Thymus (tissue), 11 donors: ENCODE data around the gene RAB11B. TPM values are rescaled to one million over a fixed set of nuclear protein-coding genes. Genes with fewer than 3 reads are reported as not detected.
"Not testable (repeated sequence)": the region's sequence is repeated elsewhere in the genome, so short reads cannot be mapped to it uniquely, and the experiment has no call there.

ENCODE experiments used
- DNase-seq, 9 donors: peaks; one replicate each; pipeline ENCODE4 v3.0.0-alpha.2; 2013; ENCODE audit warnings: low spot score in 9 of 9, low read depth in 6 of 9, missing footprints in 1 of 9
- H3K27ac ChIP-seq, 2 donors: one replicate each; pipeline ENCODE4 v1.5.1; 2013; ENCODE audit warnings: control low read depth in 1 of 2, low read depth in 1 of 2, low read length in 1 of 2, mild to moderate bottlenecking in 1 of 2, moderate library complexity in 1 of 2
- H3K27me3 ChIP-seq, 2 donors: one replicate each; pipeline ENCODE4 v1.5.1; 2013; ENCODE audit warnings: low read length in 1 of 2; ENCODE audit not compliant: control insufficient read depth in 2 of 2, insufficient read depth in 1 of 2
- H3K36me3 ChIP-seq, 2 donors: one replicate each; pipeline ENCODE4 v1.5.1; 2013; ENCODE audit warnings: low read length in 1 of 2, mild to moderate bottlenecking in 1 of 2, moderate library complexity in 1 of 2; ENCODE audit not compliant: control insufficient read depth in 2 of 2, insufficient read depth in 2 of 2
- H3K4me1 ChIP-seq, 2 donors: one replicate each; pipeline ENCODE4 v1.5.1; 2013; ENCODE audit warnings: low read length in 2 of 2; ENCODE audit not compliant: control insufficient read depth in 2 of 2, insufficient read depth in 2 of 2
- H3K4me3 ChIP-seq, 2 donors: one replicate each; pipeline ENCODE4 v1.5.1; 2013; ENCODE audit warnings: low read length in 2 of 2, control low read depth in 1 of 2, mild to moderate bottlenecking in 1 of 2
- H3K9me3 ChIP-seq, 2 donors: one replicate each; pipeline ENCODE4 v1.5.1; 2013; ENCODE audit warnings: low read length in 1 of 2, mild to moderate bottlenecking in 1 of 2; ENCODE audit not compliant: control insufficient read depth in 2 of 2, insufficient read depth in 1 of 2
- WGBS: extraction: QIAGEN DNeasy Blood & Tissue Kit; methylation state at CpG from one replicate; pipeline ENCODE4 v1.1.7; 2013; 5-methylcytosine and 5-hydroxymethylcytosine counted together
- polyA plus RNA-seq: library from polyadenylated mRNA; stranded (reverse); fragments of 200-250 nt; gene quantifications from one replicate; pipeline ENCODE4 v1.2.3, GENCODE V29; 2013
- total RNA-seq: library from RNA; stranded (reverse); fragments of 120-200 nt; gene quantifications from one replicate; pipeline ENCODE4 v1.2.4, GENCODE V29; 2013
- donor health status: healthy.

Gene RAB11B
- total and polyA plus RNA-seq, 2 donors: 5.6 to 81.9 TPM

DNA sequence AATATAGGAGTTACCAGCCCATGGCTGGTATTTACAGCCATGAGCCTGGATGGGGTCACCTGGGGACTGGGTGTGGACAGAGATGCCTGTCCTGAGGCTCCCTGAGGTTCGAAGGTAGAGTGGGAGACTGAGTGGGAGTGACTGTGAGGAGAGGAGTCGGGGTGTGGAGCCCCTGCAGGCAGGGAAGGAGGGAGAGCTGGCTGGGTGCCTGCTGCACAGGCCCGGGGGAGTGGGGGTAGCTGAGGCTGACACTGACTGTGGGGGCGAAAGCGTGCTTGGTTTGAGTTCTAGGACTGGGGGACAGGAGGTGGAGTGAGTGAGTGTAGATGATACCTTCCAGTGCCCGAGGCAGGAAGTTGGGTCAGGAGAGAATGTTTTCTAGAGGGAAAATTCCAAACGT is 7.1 kb downstream of the RAB11B start:
- Histone ChIP-seq H3K27me3 (no peaks in the 10 kb centered on the region), H3K27ac (no peak overlapping the region), H3K4me1 (peaks cover 2 to 8% of the 10 kb centered on the region in 2 donors), H3K36me3 (peaks cover 20 to 38% of the 10 kb centered on the region in 2 donors), H3K4me3 (no peak overlapping the region), H3K9me3 (no peaks in the 10 kb centered on the region)
- WGBS: 92% methylated on average over 7 of the region's 7 CpGs
- DNase-seq: no peak

DNA sequence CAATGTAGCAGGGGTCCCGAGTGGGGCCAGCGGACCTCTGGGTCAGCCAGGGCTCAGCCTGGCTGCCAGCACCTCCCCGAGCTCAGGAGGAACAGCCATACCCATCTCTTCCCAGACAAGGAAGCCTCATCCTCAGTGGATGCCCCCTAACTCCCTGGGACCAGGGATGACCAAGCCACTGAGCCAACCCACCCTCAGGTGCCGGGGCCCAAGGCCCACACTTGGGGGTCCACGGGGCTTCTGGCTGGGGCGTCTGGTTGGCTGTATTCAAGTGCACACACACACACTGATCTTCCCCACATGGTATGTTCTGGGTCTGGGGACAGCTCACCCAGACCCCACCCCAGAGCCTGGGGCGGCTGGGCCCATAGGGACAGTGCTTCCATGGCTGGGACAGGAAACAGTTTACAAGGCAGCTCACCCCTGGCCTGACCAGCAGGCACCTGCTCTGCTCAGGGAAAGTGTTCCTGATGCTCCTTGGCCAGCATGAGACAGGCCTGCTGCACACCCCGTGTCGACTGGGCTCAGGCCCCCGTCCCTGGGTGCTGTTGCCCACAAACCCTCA is 7.7 kb downstream of the RAB11B start:
- Histone ChIP-seq H3K4me3 (no peak overlapping the region), H3K4me1 (peaks cover 0 to 8% of the 10 kb centered on the region in 2 donors), H3K36me3 (peaks cover 25 to 42% of the 10 kb centered on the region in 2 donors), H3K27ac (no peak overlapping the region), H3K9me3 (no peaks in the 10 kb centered on the region), H3K27me3 (no peaks in the 10 kb centered on the region)
- no peak for DNase-seq
- 95% methylated on average over 10 of the region's 10 CpGs for WGBS

DNA sequence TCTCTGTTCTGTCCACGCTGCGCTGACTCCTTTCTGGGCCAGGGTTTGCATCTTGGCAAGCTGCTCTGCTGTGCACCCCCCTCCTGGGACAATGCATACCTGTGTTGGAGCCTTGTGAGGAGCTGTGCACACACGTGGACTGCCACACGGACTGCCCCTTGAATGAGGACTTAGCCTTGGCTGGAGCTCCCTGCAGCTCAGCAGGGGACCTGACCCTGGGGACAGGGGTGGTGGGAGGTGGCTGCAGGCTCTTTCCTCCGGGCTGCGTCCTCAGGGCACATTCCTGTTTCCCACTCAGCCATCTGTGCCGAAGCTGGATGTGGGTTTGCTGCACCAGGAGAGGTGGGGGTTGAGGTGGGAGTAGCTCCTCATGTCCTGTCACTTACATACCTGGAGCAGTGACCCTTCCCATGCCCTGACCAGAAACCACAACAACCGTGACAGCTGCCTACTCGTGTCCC is 8.2 kb downstream of the RAB11B start:
- Histone ChIP-seq H3K27me3 (no peaks in the 10 kb centered on the region), H3K9me3 (no peaks in the 10 kb centered on the region), H3K36me3 (peaks cover 30 to 47% of the 10 kb centered on the region in 2 donors), H3K27ac (no peak overlapping the region), H3K4me1 (peaks cover 0 to 8% of the 10 kb centered on the region in 2 donors), H3K4me3 (no peak overlapping the region)
- WGBS: 94% methylated on average over 9 of the region's 9 CpGs
- DNase-seq: no peak

DNA sequence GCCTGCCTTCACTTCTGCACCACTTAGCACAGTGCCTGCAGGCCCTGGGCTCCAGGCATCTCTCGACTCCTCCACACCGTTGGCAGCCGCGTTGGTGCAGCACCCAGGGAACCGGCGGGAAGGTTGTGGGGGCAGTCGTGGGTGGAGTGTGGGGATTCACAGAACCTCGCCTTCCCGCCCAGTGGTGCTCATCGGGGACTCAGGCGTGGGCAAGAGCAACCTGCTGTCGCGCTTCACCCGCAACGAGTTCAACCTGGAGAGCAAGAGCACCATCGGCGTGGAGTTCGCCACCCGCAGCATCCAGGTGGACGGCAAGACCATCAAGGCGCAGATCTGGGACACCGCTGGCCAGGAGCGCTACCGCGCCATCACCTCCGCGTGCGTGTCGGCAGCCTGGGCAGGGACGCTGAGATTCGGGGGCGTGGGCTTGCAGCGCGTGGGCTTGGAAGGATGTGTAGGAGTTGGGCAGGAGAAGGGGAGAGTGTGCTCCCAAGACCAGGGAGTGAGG is 9.6 kb downstream of the RAB11B start:
- Histone ChIP-seq H3K4me3 (no peak overlapping the region), H3K27ac (no peak overlapping the region), H3K36me3 (peaks cover 41 to 56% of the 10 kb centered on the region in 2 donors), H3K4me1 (peaks cover 0 to 8% of the 10 kb centered on the region in 2 donors), H3K27me3 (no peaks in the 10 kb centered on the region), H3K9me3 (no peaks in the 10 kb centered on the region)
- DNase-seq: no peak
- WGBS: 97% methylated on average over 34 of the region's 34 CpGs

DNA sequence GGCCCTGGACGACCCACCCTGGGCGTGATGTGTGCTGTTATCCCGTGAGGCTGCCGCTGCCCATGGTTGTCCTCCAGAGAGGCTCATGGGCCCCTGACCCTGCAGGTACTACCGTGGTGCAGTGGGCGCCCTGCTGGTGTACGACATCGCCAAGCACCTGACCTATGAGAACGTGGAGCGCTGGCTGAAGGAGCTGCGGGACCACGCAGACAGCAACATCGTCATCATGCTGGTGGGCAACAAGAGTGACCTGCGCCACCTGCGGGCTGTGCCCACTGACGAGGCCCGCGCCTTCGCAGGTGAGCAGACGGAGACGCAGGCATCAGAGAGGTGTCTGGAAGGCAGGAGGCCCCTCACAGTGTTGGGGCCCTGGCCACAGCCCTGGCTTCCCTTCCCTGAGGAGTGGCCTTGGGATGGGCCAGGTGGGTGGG is 11.8 kb downstream of the RAB11B start:
- Histone ChIP-seq H3K4me3 (no peak overlapping the region), H3K27ac (no peak overlapping the region), H3K27me3 (no peaks in the 10 kb centered on the region), H3K9me3 (no peaks in the 10 kb centered on the region), H3K36me3 (peaks cover 51 to 70% of the 10 kb centered on the region in 2 donors), H3K4me1 (peaks cover 0 to 3% of the 10 kb centered on the region in 2 donors)
- over 99% methylated on average over 21 of the region's 21 CpGs for WGBS
- DNase-seq: no peak

DNA sequence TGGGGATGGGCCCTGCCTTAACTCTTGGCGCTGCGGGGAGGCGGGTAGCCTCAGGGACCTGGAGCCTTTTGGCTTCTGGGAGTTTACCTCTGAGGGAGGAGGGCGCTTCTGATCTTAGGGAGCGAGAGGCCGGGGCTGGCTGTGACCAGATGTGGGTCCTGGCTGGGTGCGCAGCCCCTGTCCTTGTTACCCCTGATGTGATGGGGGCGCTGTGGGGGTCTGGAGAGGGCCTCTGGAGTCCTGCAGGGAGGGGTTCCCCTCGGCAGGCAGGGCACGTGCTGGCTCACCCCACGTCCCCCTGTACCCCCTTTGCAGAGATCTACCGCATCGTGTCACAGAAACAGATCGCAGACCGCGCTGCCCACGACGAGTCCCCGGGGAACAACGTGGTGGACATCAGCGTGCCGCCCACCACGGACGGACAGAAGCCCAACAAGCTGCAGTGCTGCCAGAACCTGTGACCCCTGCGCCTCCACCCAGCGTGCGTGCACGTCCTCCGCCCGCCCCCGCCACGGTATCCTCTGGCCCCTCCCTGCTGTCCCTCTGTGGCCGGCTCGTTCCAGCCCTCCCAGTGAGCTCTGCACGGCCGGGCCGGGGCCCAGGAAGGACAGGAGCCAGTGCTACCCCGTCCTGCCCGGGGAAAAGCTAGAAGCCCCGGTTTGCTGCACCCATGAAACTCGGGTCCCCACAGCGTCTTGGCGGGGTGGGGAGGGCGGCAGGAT is 13.1 kb downstream of the RAB11B start:
- 96% methylated on average over 44 of the region's 44 CpGs for WGBS
- Histone ChIP-seq H3K4me3 (no peak overlapping the region), H3K4me1 (no peaks in the 10 kb centered on the region), H3K36me3 (peaks cover 51 to 63% of the 10 kb centered on the region in 2 donors), H3K27ac (no peak overlapping the region), H3K9me3 (no peaks in the 10 kb centered on the region), H3K27me3 (no peaks in the 10 kb centered on the region)
- DNase-seq: no peak

DNA sequence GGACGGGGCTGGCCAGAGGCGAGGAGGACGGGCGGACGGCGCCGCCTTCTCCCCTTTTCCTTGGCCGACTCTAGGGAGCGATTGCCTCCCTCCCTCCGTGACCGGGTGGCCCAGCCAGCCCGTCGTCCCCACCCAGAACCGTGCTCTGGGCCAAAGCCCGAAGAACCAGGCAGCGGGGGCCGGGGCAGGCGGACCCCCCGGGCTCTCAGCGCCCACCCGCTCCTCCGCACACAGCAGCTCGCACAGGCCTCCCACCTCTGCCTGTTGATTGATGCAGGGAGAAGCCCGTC is 13.6 kb downstream of the RAB11B start:
- DNase-seq: no peak
- Histone ChIP-seq H3K36me3 (peaks cover 51 to 59% of the 10 kb centered on the region in 2 donors), H3K27ac (no peak overlapping the region), H3K4me1 (no peaks in the 10 kb centered on the region), H3K4me3 (no peak overlapping the region), H3K9me3 (no peaks in the 10 kb centered on the region), H3K27me3 (no peaks in the 10 kb centered on the region)
- 95% methylated on average over 24 of the region's 24 CpGs for WGBS

DNA sequence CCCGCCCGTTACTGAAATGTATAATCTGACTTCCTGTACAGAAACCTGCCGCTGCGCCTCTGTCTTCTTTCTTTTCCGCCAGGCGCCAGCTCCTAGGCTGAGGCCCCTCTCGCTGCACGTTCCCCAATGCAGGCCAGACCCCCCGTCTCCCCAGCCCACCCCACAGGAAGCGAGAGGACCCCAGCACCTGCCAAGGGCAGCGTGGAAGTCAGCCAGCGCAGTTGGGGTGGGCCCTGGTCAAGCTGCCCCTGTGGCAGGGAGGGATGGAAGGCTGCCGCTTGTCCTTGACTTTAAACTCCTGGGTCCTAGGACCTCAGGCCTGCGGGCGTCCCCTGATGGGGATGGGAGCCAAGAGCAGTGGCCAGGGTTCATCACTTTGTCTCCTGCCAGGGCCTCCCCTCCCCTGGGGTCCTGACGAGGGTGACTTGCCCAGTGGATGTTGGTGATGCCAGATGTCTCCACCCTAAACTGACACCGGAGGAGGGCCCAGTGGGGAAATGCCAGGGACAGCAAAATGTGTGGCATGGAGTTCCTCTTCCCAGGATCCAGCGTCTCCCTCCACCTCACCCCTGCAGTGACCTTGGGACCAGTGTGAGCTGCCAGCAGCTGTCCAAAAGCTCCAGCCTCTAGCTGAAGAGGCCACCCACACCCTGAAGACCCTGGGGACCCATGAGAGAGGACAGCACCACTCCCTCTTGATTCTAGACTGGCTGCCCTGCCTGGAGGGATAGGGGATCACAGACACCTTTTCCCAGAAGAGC is 14.4 kb downstream of the RAB11B start:
- H3K4me3 ChIP-seq: no peak overlapping the region
- WGBS: 97% methylated on average over 18 of the region's 18 CpGs
- H3K9me3 ChIP-seq: no peaks in the 10 kb centered on the region
- H3K36me3 ChIP-seq: peaks cover 47 to 55% of the 10 kb centered on the region in 2 donors
- no peaks in the 10 kb centered on the region for H3K27me3 ChIP-seq
- H3K4me1 ChIP-seq: no peaks in the 10 kb centered on the region
- no peak for DNase-seq
- H3K27ac ChIP-seq: no peak overlapping the region

DNA sequence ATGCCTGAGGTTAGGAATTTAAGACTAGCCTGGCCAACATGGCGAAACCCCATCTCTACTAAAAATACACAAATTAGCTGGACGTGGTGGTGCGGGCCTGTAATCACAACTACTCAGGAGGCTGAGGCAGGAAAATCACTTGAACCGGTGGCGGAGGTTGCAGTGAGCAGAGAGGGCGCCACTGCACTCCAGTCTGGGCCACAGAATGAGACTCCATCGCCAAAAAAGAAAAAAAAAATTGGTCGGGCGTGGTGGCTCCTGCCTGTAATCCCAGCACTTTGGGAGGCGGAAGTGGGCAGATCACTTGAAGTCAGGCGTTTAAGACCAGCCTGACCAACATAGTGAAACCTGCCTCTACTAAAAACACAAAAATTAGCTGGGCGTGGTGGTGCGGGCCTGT is 20.6 kb downstream of the RAB11B start:
- H3K27me3 ChIP-seq, H3K36me3 ChIP-seq, H3K9me3 ChIP-seq, H3K4me3 ChIP-seq, H3K4me1 ChIP-seq, H3K27ac ChIP-seq, DNase-seq: not testable (repeated sequence)
- 96% methylated on average over 13 of the region's 13 CpGs for WGBS
